Measurements from ENCODE around the gene MPZL1.

DNA sequence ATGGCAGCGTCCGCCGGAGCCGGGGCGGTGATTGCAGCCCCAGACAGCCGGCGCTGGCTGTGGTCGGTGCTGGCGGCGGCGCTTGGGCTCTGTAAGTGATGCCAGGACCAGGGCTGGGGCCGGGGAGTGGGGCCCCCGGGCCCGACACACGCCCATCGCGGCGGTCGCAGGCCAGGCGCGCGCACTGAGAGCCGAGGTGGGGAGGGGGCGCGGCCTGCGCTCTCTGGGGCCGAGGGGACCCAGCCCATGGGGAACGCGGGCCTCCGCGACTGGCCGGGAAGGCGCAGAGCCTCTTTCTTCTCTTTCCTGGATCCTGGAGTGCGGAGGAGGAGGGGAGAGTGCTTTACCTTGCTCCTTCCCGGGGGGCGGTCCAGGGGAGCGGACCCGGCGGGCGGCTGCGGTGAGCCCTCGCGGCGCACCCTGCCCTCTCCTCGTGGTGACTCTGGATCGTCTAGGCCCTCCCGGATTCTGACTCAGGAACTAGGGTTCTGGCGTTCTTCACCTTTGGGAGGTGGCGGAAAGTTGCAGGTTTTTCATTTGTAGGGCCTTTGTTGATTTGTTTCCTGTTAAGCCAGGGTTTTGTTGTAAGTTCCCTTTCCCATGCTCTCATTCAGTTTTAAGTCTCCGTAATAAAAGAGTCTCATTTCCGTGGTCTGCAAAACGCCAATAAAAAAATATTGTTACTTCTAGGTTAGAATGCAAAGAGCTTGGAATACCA is 529 bp downstream of the MPZL1 start:
- TF ChIP-seq, protein P1, sequence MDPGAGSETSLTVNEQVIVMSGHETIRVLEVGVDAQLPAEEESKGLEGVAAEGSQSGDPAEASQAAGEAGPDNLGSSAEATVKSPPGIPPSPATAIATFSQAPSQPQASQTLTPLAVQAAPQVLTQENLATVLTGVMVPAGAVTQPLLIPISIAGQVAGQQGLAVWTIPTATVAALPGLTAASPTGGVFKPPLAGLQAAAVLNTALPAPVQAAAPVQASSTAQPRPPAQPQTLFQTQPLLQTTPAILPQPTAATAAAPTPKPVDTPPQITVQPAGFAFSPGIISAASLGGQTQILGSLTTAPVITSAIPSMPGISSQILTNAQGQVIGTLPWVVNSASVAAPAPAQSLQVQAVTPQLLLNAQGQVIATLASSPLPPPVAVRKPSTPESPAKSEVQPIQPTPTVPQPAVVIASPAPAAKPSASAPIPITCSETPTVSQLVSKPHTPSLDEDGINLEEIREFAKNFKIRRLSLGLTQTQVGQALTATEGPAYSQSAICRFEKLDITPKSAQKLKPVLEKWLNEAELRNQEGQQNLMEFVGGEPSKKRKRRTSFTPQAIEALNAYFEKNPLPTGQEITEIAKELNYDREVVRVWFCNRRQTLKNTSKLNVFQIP (CRISPR knock-in tag; IDR thresholded peaks at IDR 0.05; ENCODE audit: borderline replicate concordance, low read depth), result no peak
- TF ChIP-seq SNAI2 (CRISPR knock-in tag; IDR thresholded peaks at IDR 0.05) (no peak), BACH2 (CRISPR knock-in tag; IDR thresholded peaks at IDR 0.05; ENCODE audit: borderline replicate concordance) (no peak), ESRRG (CRISPR knock-in tag; IDR thresholded peaks at IDR 0.05) (no peak), ARNTL (CRISPR knock-in tag; IDR thresholded peaks at IDR 0.05; ENCODE audit: borderline replicate concordance, low read depth) (no peak), ZNF8 (CRISPR knock-in tag; IDR thresholded peaks at IDR 0.05) (no peak), ZNF70 (CRISPR knock-in tag; IDR thresholded peaks at IDR 0.05) (no peak)
- TF ChIP-seq, protein P2, sequence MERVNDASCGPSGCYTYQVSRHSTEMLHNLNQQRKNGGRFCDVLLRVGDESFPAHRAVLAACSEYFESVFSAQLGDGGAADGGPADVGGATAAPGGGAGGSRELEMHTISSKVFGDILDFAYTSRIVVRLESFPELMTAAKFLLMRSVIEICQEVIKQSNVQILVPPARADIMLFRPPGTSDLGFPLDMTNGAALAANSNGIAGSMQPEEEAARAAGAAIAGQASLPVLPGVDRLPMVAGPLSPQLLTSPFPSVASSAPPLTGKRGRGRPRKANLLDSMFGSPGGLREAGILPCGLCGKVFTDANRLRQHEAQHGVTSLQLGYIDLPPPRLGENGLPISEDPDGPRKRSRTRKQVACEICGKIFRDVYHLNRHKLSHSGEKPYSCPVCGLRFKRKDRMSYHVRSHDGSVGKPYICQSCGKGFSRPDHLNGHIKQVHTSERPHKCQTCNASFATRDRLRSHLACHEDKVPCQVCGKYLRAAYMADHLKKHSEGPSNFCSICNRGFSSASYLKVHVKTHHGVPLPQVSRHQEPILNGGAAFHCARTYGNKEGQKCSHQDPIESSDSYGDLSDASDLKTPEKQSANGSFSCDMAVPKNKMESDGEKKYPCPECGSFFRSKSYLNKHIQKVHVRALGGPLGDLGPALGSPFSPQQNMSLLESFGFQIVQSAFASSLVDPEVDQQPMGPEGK (CRISPR knock-in tag; IDR thresholded peaks at IDR 0.05; ENCODE audit: borderline replicate concordance), result no peak
- TF ChIP-seq, protein P3, sequence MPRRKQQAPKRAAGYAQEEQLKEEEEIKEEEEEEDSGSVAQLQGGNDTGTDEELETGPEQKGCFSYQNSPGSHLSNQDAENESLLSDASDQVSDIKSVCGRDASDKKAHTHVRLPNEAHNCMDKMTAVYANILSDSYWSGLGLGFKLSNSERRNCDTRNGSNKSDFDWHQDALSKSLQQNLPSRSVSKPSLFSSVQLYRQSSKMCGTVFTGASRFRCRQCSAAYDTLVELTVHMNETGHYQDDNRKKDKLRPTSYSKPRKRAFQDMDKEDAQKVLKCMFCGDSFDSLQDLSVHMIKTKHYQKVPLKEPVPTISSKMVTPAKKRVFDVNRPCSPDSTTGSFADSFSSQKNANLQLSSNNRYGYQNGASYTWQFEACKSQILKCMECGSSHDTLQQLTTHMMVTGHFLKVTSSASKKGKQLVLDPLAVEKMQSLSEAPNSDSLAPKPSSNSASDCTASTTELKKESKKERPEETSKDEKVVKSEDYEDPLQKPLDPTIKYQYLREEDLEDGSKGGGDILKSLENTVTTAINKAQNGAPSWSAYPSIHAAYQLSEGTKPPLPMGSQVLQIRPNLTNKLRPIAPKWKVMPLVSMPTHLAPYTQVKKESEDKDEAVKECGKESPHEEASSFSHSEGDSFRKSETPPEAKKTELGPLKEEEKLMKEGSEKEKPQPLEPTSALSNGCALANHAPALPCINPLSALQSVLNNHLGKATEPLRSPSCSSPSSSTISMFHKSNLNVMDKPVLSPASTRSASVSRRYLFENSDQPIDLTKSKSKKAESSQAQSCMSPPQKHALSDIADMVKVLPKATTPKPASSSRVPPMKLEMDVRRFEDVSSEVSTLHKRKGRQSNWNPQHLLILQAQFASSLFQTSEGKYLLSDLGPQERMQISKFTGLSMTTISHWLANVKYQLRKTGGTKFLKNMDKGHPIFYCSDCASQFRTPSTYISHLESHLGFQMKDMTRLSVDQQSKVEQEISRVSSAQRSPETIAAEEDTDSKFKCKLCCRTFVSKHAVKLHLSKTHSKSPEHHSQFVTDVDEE (CRISPR knock-in tag; IDR thresholded peaks at IDR 0.05), result no peak
- TF ChIP-seq, protein P4, sequence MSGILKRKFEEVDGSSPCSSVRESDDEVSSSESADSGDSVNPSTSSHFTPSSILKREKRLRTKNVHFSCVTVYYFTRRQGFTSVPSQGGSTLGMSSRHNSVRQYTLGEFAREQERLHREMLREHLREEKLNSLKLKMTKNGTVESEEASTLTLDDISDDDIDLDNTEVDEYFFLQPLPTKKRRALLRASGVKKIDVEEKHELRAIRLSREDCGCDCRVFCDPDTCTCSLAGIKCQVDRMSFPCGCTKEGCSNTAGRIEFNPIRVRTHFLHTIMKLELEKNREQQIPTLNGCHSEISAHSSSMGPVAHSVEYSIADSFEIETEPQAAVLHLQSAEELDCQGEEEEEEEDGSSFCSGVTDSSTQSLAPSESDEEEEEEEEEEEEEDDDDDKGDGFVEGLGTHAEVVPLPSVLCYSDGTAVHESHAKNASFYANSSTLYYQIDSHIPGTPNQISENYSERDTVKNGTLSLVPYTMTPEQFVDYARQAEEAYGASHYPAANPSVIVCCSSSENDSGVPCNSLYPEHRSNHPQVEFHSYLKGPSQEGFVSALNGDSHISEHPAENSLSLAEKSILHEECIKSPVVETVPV (CRISPR knock-in tag; IDR thresholded peaks at IDR 0.05), result no peak
